H9 (cell line): Measurements from ENCODE around the gene JAK1. TPM values are rescaled to one million over a fixed set of nuclear protein-coding genes. Genes with fewer than 3 reads are reported as not detected.

Experiments used
- DNase-seq: peaks from one replicate; pipeline ENCODE4 v3.0.0-alpha.2; 2017
- H2AFZ ChIP-seq: one replicate; pipeline ENCODE4 v1.6.1; 2013; ENCODE audit warnings: mild to moderate bottlenecking, low read length, control low read depth, moderate library complexity
- H2AK5ac ChIP-seq: 2 replicates; pipeline ENCODE4 v1.6.1; 2013; ENCODE audit warnings: low read length, control low read depth, mixed read lengths; ENCODE audit not compliant: insufficient read length
- H2BK120ac ChIP-seq: one replicate; pipeline ENCODE4 v1.6.1; 2013; ENCODE audit warnings: low read depth, mild to moderate bottlenecking, low read length, control low read depth, inconsistent platforms; ENCODE audit not compliant: poor library complexity, severe bottlenecking
- H2BK12ac ChIP-seq: 2 replicates; pipeline ENCODE4 v1.6.1; 2013; ENCODE audit warnings: low read length, control low read depth, mixed read lengths, low read depth; ENCODE audit not compliant: insufficient read length
- H2BK15ac ChIP-seq: 2 replicates; pipeline ENCODE4 v1.6.1; 2013; ENCODE audit warnings: low read depth, low read length, control low read depth
- H2BK20ac ChIP-seq: one replicate; pipeline ENCODE4 v1.6.1; 2013; ENCODE audit warnings: low read depth, mild to moderate bottlenecking, low read length, control low read depth, inconsistent platforms; ENCODE audit not compliant: poor library complexity, severe bottlenecking
- H2BK5ac ChIP-seq: 2 replicates; pipeline ENCODE4 v1.6.1; 2013; ENCODE audit warnings: low read length, control low read depth, mixed read lengths; ENCODE audit not compliant: insufficient read length
- H3K14ac ChIP-seq: 2 replicates; pipeline ENCODE4 v1.6.1; 2013; ENCODE audit warnings: low read length, control low read depth; ENCODE audit not compliant: insufficient read depth
- H3K18ac ChIP-seq: 2 replicates; pipeline ENCODE4 v1.6.1; 2013; ENCODE audit warnings: low read depth, mild to moderate bottlenecking, mixed read lengths, low read length, control low read depth; ENCODE audit not compliant: insufficient read length
- H3K23ac ChIP-seq: 2 replicates; pipeline ENCODE4 v1.6.1; 2013; ENCODE audit warnings: low read length, control low read depth, mixed read lengths, low read depth; ENCODE audit not compliant: insufficient read length
- H3K23me2 ChIP-seq: 2 replicates; pipeline ENCODE4 v1.6.1; 2013; ENCODE audit warnings: low read depth, mild to moderate bottlenecking, mixed read lengths, low read length, control low read depth; ENCODE audit not compliant: insufficient read length, poor library complexity, severe bottlenecking
- H3K27ac ChIP-seq: 2 replicates; pipeline ENCODE4 v1.5.1; 2013; ENCODE audit warnings: low read length, control low read depth, mixed read lengths, low read depth; ENCODE audit not compliant: insufficient read length
- H3K27me3 ChIP-seq: 2 replicates; pipeline ENCODE4 v1.6.1; 2013; ENCODE audit warnings: low read length, control low read depth, inconsistent platforms; ENCODE audit not compliant: insufficient read depth
- H3K4ac ChIP-seq: 2 replicates; pipeline ENCODE4 v1.6.1; 2013; ENCODE audit warnings: low read depth, mild to moderate bottlenecking, control low read depth, inconsistent platforms, low read length, moderate library complexity
- H3K4me1 ChIP-seq: 2 replicates; pipeline ENCODE4 v1.6.1; 2013; ENCODE audit warnings: low read length, control low read depth, inconsistent platforms; ENCODE audit not compliant: insufficient read depth
- H3K4me2 ChIP-seq: 2 replicates; pipeline ENCODE4 v1.6.1; 2013; ENCODE audit warnings: low read length, control low read depth, mixed read lengths; ENCODE audit not compliant: insufficient read length, insufficient read depth
- H3K56ac ChIP-seq: 2 replicates; pipeline ENCODE4 v1.6.1; 2013; ENCODE audit warnings: low read depth, mild to moderate bottlenecking, mixed read lengths, low read length, control low read depth; ENCODE audit not compliant: insufficient read length
- H3K79me1 ChIP-seq: 2 replicates; pipeline ENCODE4 v1.6.1; 2013; ENCODE audit warnings: low read depth, mild to moderate bottlenecking, moderate library complexity, low read length, control low read depth, inconsistent platforms; ENCODE audit not compliant: insufficient read depth, poor library complexity, severe bottlenecking
- H3K79me2 ChIP-seq: 2 replicates; pipeline ENCODE4 v1.6.1; 2013; ENCODE audit warnings: low read length, control low read depth, inconsistent platforms; ENCODE audit not compliant: insufficient read depth
- H3K9ac ChIP-seq: 2 replicates; pipeline ENCODE4 v1.6.1; 2013; ENCODE audit warnings: low read length, control low read depth, mixed read lengths; ENCODE audit not compliant: insufficient read length; ENCODE audit errors: extremely low read depth
- H3K9me3 ChIP-seq: one replicate; pipeline ENCODE4 v1.6.1; 2013; ENCODE audit warnings: low read depth, low read length, inconsistent platforms; ENCODE audit not compliant: control insufficient read depth
- H3T11ph ChIP-seq: one replicate; pipeline ENCODE4 v1.6.1; 2013; ENCODE audit warnings: mild to moderate bottlenecking, low read length, control low read depth, inconsistent platforms
- H4K20me1 ChIP-seq: one replicate; pipeline ENCODE4 v1.6.1; 2013; ENCODE audit not compliant: control insufficient read depth, insufficient read length, insufficient read depth
- H4K5ac ChIP-seq: 2 replicates; pipeline ENCODE4 v1.6.1; 2013; ENCODE audit warnings: low read depth, mild to moderate bottlenecking, mixed read lengths, low read length, control low read depth; ENCODE audit not compliant: insufficient read length
- H4K8ac ChIP-seq: replicated peaks from 2 replicates; pipeline ENCODE4 v1.6.1; 2013; ENCODE audit warnings: low read length, control low read depth, mixed read lengths, low read depth; ENCODE audit not compliant: insufficient read length
- H4K91ac ChIP-seq: 2 replicates; pipeline ENCODE4 v1.6.1; 2013; ENCODE audit warnings: low read depth, mild to moderate bottlenecking, moderate library complexity, mixed read lengths, low read length, control low read depth; ENCODE audit not compliant: insufficient read length
- H3K27ac Mint-ChIP-seq, 3 experiments: 2 replicates in 2 of 3; 3 replicates in 1 of 3; pipeline ENCODE4 v1.8.0; 2020 to 2021; ENCODE audit warnings: mixed read lengths in 3 of 3, mild to moderate bottlenecking in 1 of 3, moderate library complexity in 1 of 3
- H3K27me3 Mint-ChIP-seq: 2 replicates; pipeline ENCODE4 v1.8.0; 2021; ENCODE audit warnings: low read depth, mild to moderate bottlenecking, moderate library complexity, mixed read lengths
- H3K36me3 Mint-ChIP-seq, 3 experiments: 2 replicates in 2 of 3; 3 replicates in 1 of 3; pipeline ENCODE4 v1.8.0; 2020 to 2021; ENCODE audit warnings: low read depth in 3 of 3, mixed read lengths in 3 of 3; ENCODE audit not compliant: insufficient read depth in 1 of 3
- H3K4me1 Mint-ChIP-seq, 2 experiments: 2 replicates each; pipeline ENCODE4 v1.8.0; 2020; ENCODE audit warnings: mixed read lengths in 2 of 2
- H3K4me3 Mint-ChIP-seq, 2 experiments: 2 replicates in 1 of 2; 3 replicates in 1 of 2; pipeline ENCODE4 v1.8.0; 2020 to 2021; ENCODE audit warnings: mild to moderate bottlenecking in 2 of 2, mixed read lengths in 2 of 2, moderate library complexity in 1 of 2
- H3K9me3 Mint-ChIP-seq, 2 experiments: 2 replicates in 1 of 2; 3 replicates in 1 of 2; pipeline ENCODE4 v1.8.0; 2020; ENCODE audit warnings: mild to moderate bottlenecking in 2 of 2, mixed read lengths in 2 of 2, moderate library complexity in 1 of 2
- CTCF ChIP-seq: fragments of 200-600 bp; sonication (generic); conservative IDR thresholded peaks from 3 replicates; pipeline ENCODE4 v1.8.0; 2021; ENCODE audit warnings: antibody characterized with exemption, mild to moderate bottlenecking
- WGBS: extraction: QIAGEN DNeasy Blood & Tissue Kit; methylation state at CpG from one replicate; pipeline ENCODE4 v1.1.7; 2013; ENCODE audit warnings: missing lambda C conversion rate, low lambda C conversion rate, mixed read lengths; ENCODE audit not compliant: insufficient read length; ENCODE audit errors: extremely low coverage; 5-methylcytosine and 5-hydroxymethylcytosine counted together
- total RNA-seq: library from RNA; stranded (reverse); gene quantifications from 2 replicates; pipeline ENCODE4 v1.2.1, GENCODE V29; 2021

JAK1 gene
- total RNA-seq, 1 experiment from 2014 or later: 12.8 TPM

GRCh38 chr1:64790832-64791487 is 175.4 kb downstream of the JAK1 start:
- H2AK5ac ChIP-seq: no peak overlapping the region
- H2BK5ac ChIP-seq: no peak overlapping the region
- no peak overlapping the region for H2AFZ ChIP-seq
- no peak overlapping the region for H4K5ac ChIP-seq
- H4K91ac ChIP-seq: no peak overlapping the region
- Mint-ChIP-seq H3K36me3 (peaks cover 46 to 53% (median 51%) of the 10 kb centered on the region in 3 experiments), H3K27me3 (no peaks in the 10 kb centered on the region), H3K27ac (no peak overlapping the region), H3K9me3 (peaks cover 17 to 24% of the 10 kb centered on the region in 2 experiments), H3K4me1 (no peaks in the 10 kb centered on the region), H3K4me3 (no peak overlapping the region)
- no peak overlapping the region for H2BK15ac ChIP-seq
- no peak overlapping the region for H3K4ac ChIP-seq
- H3K27me3 ChIP-seq: no peaks in the 10 kb centered on the region
- H3K4me1 ChIP-seq: no peaks in the 10 kb centered on the region
- H3K56ac ChIP-seq: no peak overlapping the region
- H3K9me3 ChIP-seq: peaks cover 15% of the 10 kb centered on the region
- no peaks in the 10 kb centered on the region for H3K79me2 ChIP-seq
- no peaks in the 10 kb centered on the region for H3K23me2 ChIP-seq
- H3K9ac ChIP-seq: no peak overlapping the region
- H2BK12ac ChIP-seq: no peak overlapping the region
- H3K4me2 ChIP-seq: no peak overlapping the region
- no peak overlapping the region for H2BK20ac ChIP-seq
- WGBS: no CpG with 5 or more reads among the region's 2 CpGs
- no peak for TF ChIP-seq CTCF
- H3K18ac ChIP-seq: no peak overlapping the region
- no peak overlapping the region for H3K23ac ChIP-seq
- no peak overlapping the region for H2BK120ac ChIP-seq
- no peak overlapping the region for H4K8ac ChIP-seq
- no peak for DNase-seq
- no peaks in the 10 kb centered on the region for H3K79me1 ChIP-seq
- no peak overlapping the region for H3T11ph ChIP-seq
- H4K20me1 ChIP-seq: no peaks in the 10 kb centered on the region
- no peak overlapping the region for H3K14ac ChIP-seq
- H3K27ac ChIP-seq: no peak overlapping the region

Other genes starting within 250 kb of the JAK1 start
- gene RAVER2, start 221.5 kb downstream of the JAK1 start, total RNA-seq: 13.3 and 13.6 TPM in 2 replicates
- gene AK4, start 181.7 kb upstream of the JAK1 start, total RNA-seq: 45.2 and 45.6 TPM in 2 replicates